PC-9 (cell line): ENCODE data around the gene PRDM16. TPM values are rescaled to one million over a fixed set of nuclear protein-coding genes. Genes with fewer than 3 reads are reported as not detected.

ENCODE experiments used
- BruUV-seq: library from RNA; stranded (reverse); fragments of 400-500 nt; replicated peaks from 2 replicates; lab custom pipeline; 2021; lab: Mats Ljungman, UMichigan
- CTCF ChIA-PET: fragments of 300-600 bp; sonication (Branson Sonifier 250); formaldehyde crosslinking; loops from one replicate; lab custom pipeline; 2022; ENCODE audit warnings: antibody characterized with exemption; lab: Charles Lee
- POLR2A ChIA-PET: fragments of 300-600 bp; sonication (Branson Sonifier 250); formaldehyde crosslinking; loops from one replicate; lab custom pipeline; 2022; ENCODE audit warnings: antibody characterized with exemption; ENCODE audit not compliant: unreplicated experiment; lab: Charles Lee
- DNase-seq, 2 experiments: peaks; one replicate each; pipeline versions ENCODE4 v3.0.0 to v3.0.0-alpha.2; 2015 to 2022; ENCODE audit warnings: mixed read lengths in 1 of 2
- H2AFZ ChIP-seq: fragments of 200-600 bp; sonication (generic); 2 replicates; pipeline ENCODE4 v1.8.1; 2017; ENCODE audit warnings: antibody characterized with exemption
- H3F3A ChIP-seq: fragments of 200-600 bp; sonication (generic); 2 replicates; pipeline ENCODE4 v1.8.1; 2017; ENCODE audit warnings: antibody characterized with exemption, mild to moderate bottlenecking, low read depth; ENCODE audit not compliant: insufficient read depth
- H3K27ac ChIP-seq: fragments of 200-600 bp; sonication (generic); 2 replicates; pipeline ENCODE4 v1.6.1; 2016; ENCODE audit warnings: mixed run types
- H3K27me3 ChIP-seq: fragments of 200-600 bp; sonication (generic); 2 replicates; pipeline ENCODE4 v1.6.1; 2016; ENCODE audit warnings: low read depth, mixed run types; ENCODE audit not compliant: insufficient read depth
- H3K36me3 ChIP-seq: fragments of 200-600 bp; sonication (generic); 2 replicates; pipeline ENCODE4 v1.6.1; 2016; ENCODE audit warnings: low read depth, mixed run types
- H3K4me1 ChIP-seq: fragments of 200-600 bp; sonication (generic); replicated peaks from 2 replicates; pipeline ENCODE4 v1.6.1; 2016; ENCODE audit warnings: mixed run types; ENCODE audit not compliant: insufficient read depth
- H3K4me2 ChIP-seq: fragments of 200-600 bp; sonication (generic); 2 replicates; pipeline ENCODE4 v1.6.1; 2017; ENCODE audit warnings: mixed run types
- H3K4me3 ChIP-seq: fragments of 200-600 bp; sonication (generic); 2 replicates; pipeline ENCODE4 v1.6.1; 2016; ENCODE audit warnings: mixed run types
- H3K79me2 ChIP-seq: fragments of 200-600 bp; sonication (generic); 2 replicates; pipeline ENCODE4 v1.6.1; 2017; ENCODE audit warnings: low read depth, mixed run types
- H3K9me2 ChIP-seq: fragments of 200-600 bp; sonication (generic); 2 replicates; pipeline ENCODE4 v1.8.1; 2017; ENCODE audit warnings: mild to moderate bottlenecking; ENCODE audit not compliant: insufficient read depth
- H3K9me3 ChIP-seq: fragments of 200-600 bp; sonication (generic); 2 replicates; pipeline ENCODE4 v1.8.1; 2016; ENCODE audit warnings: low read depth; ENCODE audit not compliant: insufficient read depth
- H4K20me1 ChIP-seq: fragments of 200-600 bp; sonication (generic); 2 replicates; pipeline ENCODE4 v1.8.1; 2017; ENCODE audit not compliant: insufficient read depth
- CTCF ChIP-seq: fragments of 200-600 bp; sonication (generic); conservative IDR thresholded peaks from 2 replicates; pipeline ENCODE4 v1.6.1; 2017; ENCODE audit warnings: mixed run types, antibody characterized with exemption, mild to moderate bottlenecking, moderate library complexity
- EZH2 ChIP-seq: fragments of 200-600 bp; sonication (generic); IDR thresholded peaks from 2 replicates; pipeline ENCODE4 v1.8.0; 2017; ENCODE audit warnings: antibody characterized with exemption, low read depth
- intact Hi-C: fragments of 100-400 bp; cut with micrococcal nuclease; formaldehyde crosslinking; loops from one replicate; pipeline ENCODE4 v1.10.0; 2022; ENCODE audit not compliant: unreplicated experiment
- total RNA-seq: library from RNA; stranded (reverse); gene quantifications from 2 replicates; pipeline ENCODE4 v1.2.3, GENCODE V29; 2021

The PRDM16 gene
- total RNA-seq, 1 experiment from 2014 or later, result not detected

- DNase-seq, result no peak
- no peaks in the 10 kb centered on the region for H3K36me3 ChIP-seq
- POLR2A ChIA-PET, result no interaction called here
- no peaks in the 10 kb centered on the region; the same call in 1 of the 2 replicates for H4K20me1 ChIP-seq
- intact Hi-C loops, result no loop called here
- peaks cover 12% of the 10 kb centered on the region; the same call in 1 of the 2 replicates for H3F3A ChIP-seq
- BruUV-seq, result no TSS peak
- no peak overlapping the region for H3K27ac ChIP-seq
- no peaks in the 10 kb centered on the region for H3K9me2 ChIP-seq
- TF ChIP-seq CTCF (no peak), EZH2 (no peak)
- no peak overlapping the region for H3K4me3 ChIP-seq
- CTCF ChIA-PET, result no interaction called here
- H3K4me1 ChIP-seq, result no peaks in the 10 kb centered on the region; the same call in 1 of the 2 replicates
- no peaks in the 10 kb centered on the region for H3K79me2 ChIP-seq
- H3K27me3 ChIP-seq, result no peaks in the 10 kb centered on the region
- H3K9me3 ChIP-seq, result no peaks in the 10 kb centered on the region
- no peak overlapping the region for H3K4me2 ChIP-seq
- H2AFZ ChIP-seq, result no peak overlapping the region
Observed at GRCh38 chr1:3475839-3476573, 407.0 kb downstream of the PRDM16 start.

- no TSS peak for BruUV-seq
- DNase-seq, result no peak
- H4K20me1 ChIP-seq, result peaks cover 3% of the 10 kb centered on the region; the same call in 1 of the 2 replicates
- H3F3A ChIP-seq, result peaks cover 16% of the 10 kb centered on the region; the same call in 1 of the 2 replicates
- peaks cover 6% of the 10 kb centered on the region for H3K4me1 ChIP-seq
- H3K4me3 ChIP-seq, result no peak overlapping the region
- H2AFZ ChIP-seq, result no peak overlapping the region
- no peaks in the 10 kb centered on the region for H3K9me2 ChIP-seq
- H3K9me3 ChIP-seq, result no peaks in the 10 kb centered on the region
- no peaks in the 10 kb centered on the region for H3K79me2 ChIP-seq
- CTCF ChIA-PET, result no interaction called here
- TF ChIP-seq EZH2 (no peak), CTCF (no peak)
- POLR2A ChIA-PET, result no interaction called here
- intact Hi-C loops, result no loop called here
- H3K27ac ChIP-seq, result no peak overlapping the region
- no peak overlapping the region for H3K4me2 ChIP-seq
- no peaks in the 10 kb centered on the region for H3K36me3 ChIP-seq
- H3K27me3 ChIP-seq, result no peaks in the 10 kb centered on the region
Observed at GRCh38 chr1:3476666-3477065, 407.7 kb downstream of the PRDM16 start.

GRCh38 chr1:3477241-3477995 lies 408.4 kb downstream of the PRDM16 start:
- Histone ChIP-seq H3K9me2 (no peaks in the 10 kb centered on the region), H2AFZ (no peak overlapping the region), H3K4me3 (no peak overlapping the region), H3K4me1 (peaks cover 14% of the 10 kb centered on the region), H4K20me1 (0 out of 2 replicates have a peak, but pooled peaks cover 4% of the 10 kb centered on the region), H3K27ac (no peak overlapping the region), H3K79me2 (no peaks in the 10 kb centered on the region), H3K36me3 (no peaks in the 10 kb centered on the region), H3K27me3 (no peaks in the 10 kb centered on the region), H3K4me2 (no peak overlapping the region), H3F3A (peaks cover 14% of the 10 kb centered on the region; the same call in 1 of the 2 replicates), H3K9me3 (no peaks in the 10 kb centered on the region)
- TF ChIP-seq EZH2 (no peak), CTCF (no peak)
- no peak for DNase-seq
- POLR2A ChIA-PET, result no interaction called here
- intact Hi-C loops, result no loop called here
- CTCF ChIA-PET, result no interaction called here
- BruUV-seq, result no TSS peak
